GM04503 (cell line): ENCODE data around the gene OMP.
A peak's percentile ranks its signal among the peaks of the same experiment; 100 is the strongest.

Experiments used
- DNase-seq: peaks from one replicate; pipeline ENCODE4 v3.0.0-alpha.2; 2012; ENCODE audit warnings: low read depth

The OMP gene

GRCh38 chr11:77069336-77069968 lies 33.2 kb upstream of the OMP start:
- DNase-seq, result no peak

GRCh38 chr11:77069969-77070582 lies 32.6 kb upstream of the OMP start:
- no peak for DNase-seq

GRCh38 chr11:77071077-77071476 lies 31.6 kb upstream of the OMP start:
- no peak for DNase-seq

- DNase-seq, result no peak
Observed at GRCh38 chr11:77071671-77072605, 30.7 kb upstream of the OMP start.

GRCh38 chr11:77072851-77073327 lies 29.8 kb upstream of the OMP start:
- DNase-seq, result no peak

GRCh38 chr11:77073328-77074001 lies 29.2 kb upstream of the OMP start:
- DNase-seq, result peak; percentile 82

GRCh38 chr11:77074205-77074604 lies 28.4 kb upstream of the OMP start:
- no peak for DNase-seq

- no peak for DNase-seq
Observed at GRCh38 chr11:77074626-77075221, 27.9 kb upstream of the OMP start.

GRCh38 chr11:77075425-77075905 lies 27.2 kb upstream of the OMP start:
- no peak for DNase-seq

GRCh38 chr11:77079666-77080065 lies 23.0 kb upstream of the OMP start:
- DNase-seq, result no peak

GRCh38 chr11:77080643-77081210 lies 21.9 kb upstream of the OMP start:
- DNase-seq, result no peak

- no peak for DNase-seq
Observed at GRCh38 chr11:77081381-77081851, 21.2 kb upstream of the OMP start.

- DNase-seq, result no peak
Observed at GRCh38 chr11:77081976-77082836, 20.4 kb upstream of the OMP start.

- no peak for DNase-seq
Observed at GRCh38 chr11:77082838-77083565, 19.6 kb upstream of the OMP start.

- DNase-seq, result no peak
Observed at GRCh38 chr11:77083566-77084245, 18.9 kb upstream of the OMP start.

GRCh38 chr11:77084581-77085191 lies 18.0 kb upstream of the OMP start:
- no peak for DNase-seq

GRCh38 chr11:77085652-77086051 lies 17.0 kb upstream of the OMP start:
- DNase-seq, result no peak
